Ramos (cell line): ENCODE data around the gene INF2.
"Not testable (repeated sequence)": the region's sequence is repeated elsewhere in the genome, so short reads cannot be mapped to it uniquely, and the experiment has no call there.

Experiments used
- in situ Hi-C: fragments of 300-500 bp; cut with MboI; formaldehyde crosslinking; loops from one replicate; pipeline ENCODE4 v1.14.3; 2022; ENCODE audit warnings: low sequenced_read_pairs; ENCODE audit not compliant: unreplicated experiment

INF2 gene

DNA sequence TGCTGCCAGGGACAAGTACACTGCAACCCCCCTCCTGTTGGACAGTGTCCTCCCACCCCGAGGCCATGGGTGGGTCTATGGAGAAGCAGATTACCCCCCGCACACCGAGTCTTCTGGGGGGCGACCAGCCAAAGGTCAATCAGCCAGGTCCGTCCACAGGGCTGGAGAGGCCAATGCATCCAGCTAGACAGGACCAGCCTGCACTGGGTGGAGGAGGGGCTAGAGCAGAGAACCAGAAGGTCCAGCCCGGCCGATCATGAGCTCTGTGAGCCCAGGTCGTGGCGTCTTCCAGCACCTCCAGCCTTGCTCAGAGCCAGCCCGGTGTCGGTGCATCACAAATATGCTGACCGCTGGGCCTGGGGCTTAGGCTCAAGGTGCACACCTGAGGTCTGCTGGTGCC, 26.5 kb downstream of the INF2 start:
- in situ Hi-C loops, result no loop called here

DNA sequence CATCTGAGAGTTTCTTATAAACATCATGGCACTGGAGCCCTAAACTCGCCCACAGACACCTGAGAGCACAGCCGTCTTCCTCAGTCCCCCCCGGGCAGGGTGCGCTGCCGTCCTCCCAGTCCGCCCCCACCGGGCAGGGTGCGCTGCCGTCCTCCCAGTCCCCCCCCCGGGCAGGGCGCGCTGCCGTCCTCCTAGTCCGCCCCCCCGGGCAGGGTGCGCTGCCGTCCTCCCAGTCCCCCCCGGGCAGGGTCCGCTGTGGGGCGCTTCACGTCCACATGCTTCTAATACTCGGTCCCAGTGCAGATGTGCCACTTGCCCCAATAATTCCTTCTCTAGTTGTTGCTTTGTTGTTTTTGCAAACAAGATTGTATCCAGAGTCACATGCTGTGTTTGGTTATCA, 27.7 kb downstream of the INF2 start:
- in situ Hi-C loops, result no loop called here

DNA sequence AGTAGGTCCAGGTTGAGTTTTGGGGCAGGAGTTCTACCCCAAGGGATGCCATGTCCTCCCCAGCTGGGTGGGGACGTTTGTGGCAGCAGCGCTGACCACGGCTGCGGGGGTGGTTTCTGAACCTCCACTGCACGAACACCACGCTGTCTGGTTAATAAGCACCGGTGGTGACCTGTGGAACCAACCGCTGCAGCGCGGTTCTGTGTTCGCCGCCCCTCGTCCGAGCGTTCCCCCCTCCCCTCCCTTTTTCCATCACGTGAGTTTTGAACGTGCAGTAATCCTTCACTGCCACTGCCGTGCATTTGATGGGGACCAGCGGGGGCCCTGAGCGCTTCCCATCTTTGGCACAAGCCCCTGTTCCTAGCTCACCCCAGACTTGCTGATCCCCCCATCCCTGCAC, 28.2 kb downstream of the INF2 start:
- in situ Hi-C loops, result no loop called here

DNA sequence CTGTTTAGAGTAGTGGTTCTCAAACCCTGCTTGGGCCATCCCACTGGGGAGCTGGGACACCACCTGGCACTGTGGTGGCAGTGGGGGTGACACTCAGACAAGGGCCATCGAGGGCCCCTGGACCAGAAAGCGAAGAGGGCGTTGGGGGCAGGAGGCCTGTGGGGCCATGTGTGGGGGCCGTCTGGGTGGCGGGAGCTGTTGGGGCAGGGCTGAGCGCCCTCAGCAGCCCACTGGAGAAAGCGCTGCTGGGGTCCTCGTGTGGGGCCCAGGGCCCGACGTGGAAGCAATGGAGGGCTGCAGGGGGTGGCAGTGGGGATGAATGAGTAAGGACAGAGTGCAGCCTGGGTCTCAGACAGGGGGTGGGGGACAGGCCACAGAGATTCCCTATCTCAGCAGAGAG, 28.7 kb downstream of the INF2 start:
- in situ Hi-C loops, result no loop called here

DNA sequence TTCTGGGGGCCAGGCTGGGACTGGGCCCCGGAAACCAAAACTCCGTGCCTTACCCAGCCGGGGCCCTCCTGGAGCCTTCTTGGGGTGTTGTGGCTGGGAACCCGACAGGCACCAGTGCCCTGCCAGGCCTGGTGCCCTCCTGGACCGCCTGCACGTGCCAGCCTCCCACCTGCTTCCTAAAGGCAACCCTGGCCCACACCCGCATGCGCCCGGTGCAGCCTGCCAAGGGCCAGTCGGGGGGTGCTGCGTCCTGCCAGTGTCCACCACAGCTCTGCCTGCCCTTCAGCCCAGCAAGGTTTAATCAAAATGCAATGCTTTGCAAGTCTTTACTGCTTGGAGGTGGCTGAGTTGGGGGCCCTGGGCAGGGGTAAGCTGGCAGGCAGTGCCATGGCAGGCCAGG, 29.5 kb downstream of the INF2 start:
- in situ Hi-C loops, result no loop called here

DNA sequence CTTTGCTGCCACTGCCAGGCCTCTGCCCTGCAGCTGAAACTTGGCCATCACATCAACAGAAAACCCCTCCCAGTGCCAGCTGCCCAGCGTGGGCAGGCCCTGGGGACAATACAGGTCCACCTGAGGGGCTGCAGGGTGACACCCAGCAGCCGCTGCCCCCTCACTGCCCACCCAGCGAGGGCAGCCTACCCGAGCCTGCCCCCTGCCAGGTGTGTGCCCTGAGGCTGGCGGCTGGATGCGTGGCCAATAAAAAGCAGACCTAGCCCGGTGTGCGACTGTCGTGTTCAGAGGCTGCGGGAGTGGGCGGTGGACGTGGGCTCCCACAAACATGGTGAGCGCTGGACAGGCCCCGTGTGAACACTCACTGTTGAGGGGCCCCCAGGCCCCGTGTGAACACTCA, 29.9 kb downstream of the INF2 start:
- in situ Hi-C loops, result no loop called here

DNA sequence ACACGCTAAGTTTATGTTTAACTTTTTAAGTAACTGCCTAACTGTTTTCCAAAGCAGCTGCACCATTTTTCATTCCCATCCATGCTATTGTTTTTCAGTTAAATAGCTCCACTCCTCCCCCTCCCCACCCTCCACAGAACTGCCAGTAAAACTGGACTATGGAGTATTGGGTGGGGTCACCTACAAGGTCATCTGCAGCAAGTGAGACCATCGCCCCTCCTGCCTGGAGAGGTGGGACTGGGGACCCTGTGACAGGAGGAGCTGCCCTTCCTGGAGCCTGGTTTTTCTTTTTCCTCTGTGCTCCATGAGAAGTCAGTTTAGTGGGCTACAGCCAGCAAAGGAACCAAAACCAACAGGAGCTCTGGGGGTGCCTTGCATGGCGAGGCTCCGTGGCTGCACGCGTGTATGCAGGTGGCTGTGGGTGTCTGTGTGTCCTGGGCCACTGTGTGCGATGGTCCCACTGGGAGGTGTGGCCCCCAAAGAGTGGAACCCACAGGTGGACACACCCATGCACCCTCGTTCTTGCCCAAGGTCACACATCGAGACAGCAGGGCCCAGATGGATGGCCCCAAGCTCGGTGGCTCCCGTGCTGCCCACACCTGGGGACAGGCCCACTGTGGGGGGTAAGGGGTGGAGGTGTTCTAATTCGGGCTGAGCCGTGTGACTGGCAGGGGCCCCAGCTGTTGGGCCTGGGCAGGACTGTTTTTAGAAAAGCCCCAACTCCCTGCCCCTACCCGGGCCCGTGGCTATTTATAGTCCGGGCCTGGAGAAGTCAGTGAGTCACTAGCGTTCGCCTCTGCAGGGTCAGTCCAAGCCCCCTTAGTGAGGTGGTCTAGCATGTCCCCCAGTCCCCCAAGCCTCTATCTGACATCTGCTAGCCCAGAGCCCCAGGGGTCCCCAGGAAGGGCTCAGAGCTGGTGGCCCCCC, 32.4 kb downstream of the INF2 start:
- in situ Hi-C loops, result no loop called here

DNA sequence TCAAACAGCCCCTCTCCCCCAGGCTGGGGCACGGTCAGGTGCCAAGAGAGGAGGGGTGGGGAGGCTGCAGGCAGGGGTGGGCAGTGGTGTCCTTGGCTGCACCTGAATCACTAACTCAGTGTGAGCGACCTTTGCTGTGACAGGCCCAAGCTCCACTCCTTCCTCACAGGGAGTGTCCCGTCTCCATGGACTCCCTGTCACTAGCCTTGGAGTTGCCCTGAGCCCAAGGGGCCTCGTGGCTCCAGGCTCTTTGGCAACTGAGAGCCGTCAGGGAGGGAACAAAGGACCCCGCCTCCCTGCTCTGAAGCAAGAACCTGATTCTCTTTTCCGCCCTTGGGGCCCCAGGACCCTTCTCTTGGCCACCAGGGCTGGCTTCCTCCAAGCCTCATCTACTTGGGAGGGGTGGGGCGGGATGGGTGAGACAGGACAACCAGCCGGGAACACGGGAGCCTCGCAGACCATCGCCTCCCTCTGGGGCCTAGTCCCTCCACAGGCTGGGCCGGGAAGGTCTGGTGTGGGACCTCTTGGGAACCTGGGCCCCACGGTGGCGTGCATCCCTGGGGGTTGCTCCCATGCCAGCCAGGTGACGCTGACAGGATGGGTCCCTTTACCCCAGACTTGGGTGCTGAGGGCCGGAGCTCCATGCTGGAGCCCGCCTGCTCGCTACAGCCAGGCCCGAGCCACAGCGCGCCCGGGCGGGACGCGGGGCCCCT, 33.7 kb downstream of the INF2 start:
- in situ Hi-C loops, result no loop called here

DNA sequence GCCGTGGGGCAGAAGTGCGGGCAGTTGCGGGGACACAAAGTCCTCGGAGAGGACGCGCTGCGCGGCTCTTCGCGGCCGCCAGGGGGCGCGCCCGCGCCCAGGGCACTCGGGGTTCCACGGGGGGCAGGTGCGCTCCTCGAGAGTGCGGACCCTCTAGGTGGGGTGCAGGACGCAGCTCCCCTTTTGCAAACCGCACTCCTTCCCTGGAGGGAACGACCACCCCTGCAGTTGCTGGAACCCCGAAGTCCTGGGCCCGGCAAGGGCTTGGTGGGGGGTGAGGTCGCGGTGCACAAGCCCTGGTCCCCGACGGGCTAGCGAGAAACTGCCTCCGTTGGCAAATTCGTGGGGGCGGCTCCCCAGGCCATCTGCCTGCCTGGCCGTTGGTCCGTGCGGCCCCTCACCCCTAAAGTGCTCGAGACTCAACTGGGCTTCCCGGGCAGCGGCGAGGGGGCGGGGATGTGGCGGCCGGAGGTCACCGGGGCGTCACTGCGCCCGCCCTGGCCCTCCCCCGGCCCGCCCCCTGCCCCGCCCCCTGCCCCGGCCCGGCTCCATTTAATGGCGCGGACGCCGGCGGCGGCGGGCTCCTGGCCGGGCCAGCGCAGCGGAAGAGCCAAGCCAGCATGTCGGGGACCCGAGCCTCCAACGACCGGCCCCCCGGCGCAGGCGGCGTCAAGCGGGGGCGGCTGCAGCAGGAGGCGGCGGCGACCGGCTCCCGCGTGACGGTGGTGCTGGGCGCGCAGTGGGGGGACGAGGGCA, 34.4 kb downstream of the INF2 start, which contains the start of gene ADSS1:
ADSS1 (plus strand) TSS at position 579 of the 756 bp plus-strand sequence; CDS start at position 621, 42 bp downstream.
- in situ Hi-C loops, result no loop called here

DNA sequence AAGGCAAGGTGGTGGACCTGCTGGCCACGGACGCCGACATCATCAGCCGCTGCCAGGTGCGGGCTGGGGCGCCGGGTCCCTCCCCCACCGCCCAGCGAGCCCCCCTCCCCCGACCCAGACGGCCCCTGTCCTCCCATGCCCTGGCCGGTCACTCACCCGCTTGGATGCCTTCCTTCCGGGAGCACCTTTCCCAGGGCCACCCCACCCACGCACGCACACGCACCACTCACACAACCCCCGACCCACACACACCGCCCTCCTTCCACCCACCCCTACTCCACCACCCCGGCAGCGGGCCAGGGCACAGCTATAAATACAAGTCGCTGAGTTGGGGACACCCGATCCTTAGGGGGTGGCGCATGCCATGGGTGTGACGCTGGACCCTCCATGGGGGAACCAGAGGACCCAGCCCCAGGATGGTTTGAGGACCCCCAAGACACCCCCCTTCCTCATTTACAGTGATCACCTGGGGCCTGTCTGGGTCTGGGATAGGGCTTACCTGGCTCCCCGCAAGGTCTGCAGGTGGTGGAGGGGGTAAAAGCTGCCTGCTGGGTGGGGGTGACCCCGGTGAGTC, 35.1 kb downstream of the INF2 start:
- in situ Hi-C loops, result no loop called here

DNA sequence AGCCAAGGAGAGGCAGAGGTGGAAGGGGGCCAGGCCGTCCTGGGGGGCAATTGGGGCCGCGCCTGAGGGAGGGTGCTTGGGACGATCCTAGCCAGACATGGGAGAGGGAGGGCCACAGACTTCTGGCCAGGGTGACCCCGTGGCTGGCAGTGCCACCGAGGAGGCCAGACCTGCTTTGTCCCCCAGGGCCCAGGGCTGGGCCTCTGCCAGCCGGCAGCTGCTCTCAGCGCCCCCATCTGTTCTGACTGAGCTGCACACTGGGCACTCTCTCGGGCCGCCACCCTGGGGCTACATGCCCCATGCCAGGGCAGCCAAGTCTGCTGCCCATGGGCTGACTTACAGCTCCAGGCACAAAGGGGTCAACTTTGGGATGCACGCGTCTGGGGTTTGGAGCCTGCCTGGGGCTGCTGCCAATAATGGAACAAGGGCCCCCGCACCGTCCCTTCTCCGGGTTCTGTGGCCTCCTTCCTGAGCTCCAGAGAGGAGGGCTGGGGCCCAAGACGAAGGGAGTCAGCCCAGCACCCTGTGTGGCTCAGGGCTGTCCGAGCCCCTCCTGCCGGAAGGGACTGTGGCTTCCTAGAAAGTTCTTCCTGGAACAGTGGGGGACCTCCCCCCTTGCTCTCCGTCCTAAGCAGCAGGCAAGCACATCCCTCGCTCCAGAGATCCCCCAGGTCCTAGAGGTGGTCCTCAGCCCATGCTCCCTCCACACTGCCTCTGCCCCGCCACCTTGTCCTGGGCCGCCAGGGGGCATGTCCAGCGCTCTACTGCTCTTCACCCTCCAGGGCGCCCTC, 35.8 kb downstream of the INF2 start:
- in situ Hi-C loops, result no loop called here

DNA sequence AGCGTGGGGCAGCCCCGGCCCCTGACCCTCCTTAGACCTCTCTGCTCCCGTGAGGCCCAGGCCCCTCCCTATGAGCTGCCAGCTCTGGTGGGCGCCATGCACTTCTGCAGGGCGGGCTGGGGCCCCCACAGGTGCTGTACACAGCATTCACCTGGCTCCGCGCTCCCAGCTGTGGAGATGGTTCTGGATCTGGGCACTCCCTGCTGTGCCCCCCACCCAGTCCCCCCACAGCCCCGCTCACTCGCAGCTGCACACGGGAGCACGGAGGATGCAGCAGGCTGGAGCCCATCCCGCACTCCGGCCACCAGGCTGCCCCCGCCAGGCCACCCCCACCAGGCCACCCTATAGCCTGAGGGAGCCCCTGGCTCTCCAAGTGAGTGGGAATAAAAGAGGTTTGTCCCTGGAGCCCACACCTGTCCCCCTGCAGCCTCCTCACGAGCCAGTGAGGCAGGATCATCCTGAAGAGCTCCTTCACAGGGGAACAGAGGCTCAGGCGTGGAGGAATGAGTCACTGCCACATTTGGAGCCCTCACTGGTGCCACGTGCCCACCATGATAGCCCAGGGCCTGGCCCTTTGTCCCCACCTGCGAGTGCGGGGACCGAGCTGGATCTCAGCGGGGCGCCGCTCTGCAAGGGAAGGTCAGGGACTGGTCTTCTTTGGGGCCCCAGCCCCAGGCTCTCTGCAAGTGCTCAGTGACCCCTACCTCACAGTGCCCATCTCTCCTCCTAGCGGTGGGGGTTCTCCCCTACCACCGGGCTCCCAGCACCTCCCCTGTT, 36.5 kb downstream of the INF2 start:
- in situ Hi-C loops, result no loop called here

DNA sequence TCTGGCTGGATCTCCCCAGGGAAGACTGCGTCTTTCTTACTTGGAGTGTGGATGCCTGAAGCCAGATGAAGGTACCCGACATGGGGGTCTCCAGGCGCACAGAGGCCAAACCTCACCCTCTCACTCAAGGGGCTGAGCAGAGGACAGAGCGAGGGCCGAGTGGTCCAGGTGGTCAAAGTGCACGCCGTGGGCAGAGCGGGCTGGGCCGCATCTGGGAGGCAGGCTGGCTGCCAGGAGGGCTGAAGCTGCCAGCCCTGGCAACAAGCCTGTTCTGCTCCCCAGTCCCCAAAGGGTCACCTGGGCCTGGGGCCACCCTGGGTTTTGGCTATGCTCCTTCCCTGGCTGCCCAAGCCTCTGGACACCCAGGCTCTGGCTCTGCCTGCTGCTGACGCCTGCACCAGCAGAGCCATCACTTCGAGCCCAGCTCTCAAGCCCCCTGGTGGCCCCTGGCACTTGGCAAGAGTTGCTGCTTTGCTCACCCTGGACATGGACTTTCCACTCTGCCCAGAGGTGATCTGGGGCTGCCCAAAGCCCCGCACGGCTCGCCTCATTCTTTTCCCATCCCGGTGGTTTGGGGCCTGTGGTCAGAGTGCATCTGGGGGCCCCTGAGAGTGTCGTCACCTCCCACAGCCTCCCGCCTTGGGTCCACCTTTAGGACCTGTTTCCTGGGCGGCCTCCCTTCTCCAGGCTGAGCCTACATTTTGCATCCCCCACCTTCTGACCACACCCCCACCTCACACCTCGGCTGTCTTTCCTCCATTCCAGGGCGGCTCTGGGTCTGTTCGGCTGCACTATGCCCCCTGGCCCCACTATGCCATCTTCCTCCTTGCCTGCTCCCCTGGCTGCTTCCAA, 37.4 kb downstream of the INF2 start:
- in situ Hi-C loops, result no loop called here

DNA sequence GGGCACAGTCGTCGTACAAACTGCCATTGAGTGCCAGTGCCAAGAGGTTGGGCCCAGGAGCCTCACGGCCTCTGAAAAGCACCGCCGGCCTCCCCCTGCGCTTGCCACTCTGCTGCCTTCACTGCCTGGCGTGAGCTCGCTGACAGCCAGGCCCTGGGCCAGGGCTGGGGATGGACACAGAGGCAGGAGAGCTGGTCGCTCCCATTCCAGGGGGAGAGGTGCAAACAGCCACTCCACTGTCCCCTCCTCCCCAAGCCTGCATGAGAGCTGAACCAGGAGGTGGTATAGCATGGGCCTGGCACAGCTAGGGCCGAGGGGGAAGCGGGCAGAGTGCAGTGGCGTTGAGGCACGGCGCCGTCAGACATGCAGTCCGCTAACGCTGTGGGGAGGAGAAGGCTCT, 39.2 kb downstream of the INF2 start:
- in situ Hi-C loops, result no loop called here

DNA sequence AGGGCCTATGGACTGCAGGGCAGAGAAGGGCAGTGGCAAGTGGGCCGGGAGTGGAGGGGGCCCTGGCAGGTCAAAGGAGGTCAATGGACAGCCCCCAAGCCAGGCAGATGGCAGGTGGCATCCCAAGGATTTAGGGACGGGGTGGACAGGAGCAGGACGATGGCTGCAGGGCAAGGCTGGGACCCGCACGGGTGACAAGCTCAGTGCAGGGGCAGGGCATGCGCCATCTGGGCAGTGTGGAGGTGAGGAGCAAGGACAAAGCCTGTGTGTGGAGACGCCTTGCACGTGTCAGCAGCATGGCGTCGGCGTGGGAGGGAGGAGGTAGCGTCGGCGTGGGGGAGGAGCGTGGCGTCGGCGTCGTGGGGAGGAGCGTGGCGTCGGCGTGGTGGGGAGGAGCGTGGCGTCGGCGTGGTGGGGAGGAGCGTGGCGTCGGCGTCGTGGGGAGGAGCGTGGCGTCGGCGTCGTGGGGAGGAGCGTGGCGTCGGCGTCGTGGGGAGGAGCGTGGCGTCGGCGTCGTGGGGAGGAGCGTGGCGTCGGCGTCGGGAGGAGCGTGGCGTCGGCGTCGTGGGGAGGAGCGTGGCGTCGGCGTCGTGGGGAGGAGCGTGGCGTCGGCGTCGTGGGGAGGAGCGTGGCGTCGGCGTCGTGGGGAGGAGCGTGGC, 39.9 kb downstream of the INF2 start:
- in situ Hi-C loops, result not testable (repeated sequence)

DNA sequence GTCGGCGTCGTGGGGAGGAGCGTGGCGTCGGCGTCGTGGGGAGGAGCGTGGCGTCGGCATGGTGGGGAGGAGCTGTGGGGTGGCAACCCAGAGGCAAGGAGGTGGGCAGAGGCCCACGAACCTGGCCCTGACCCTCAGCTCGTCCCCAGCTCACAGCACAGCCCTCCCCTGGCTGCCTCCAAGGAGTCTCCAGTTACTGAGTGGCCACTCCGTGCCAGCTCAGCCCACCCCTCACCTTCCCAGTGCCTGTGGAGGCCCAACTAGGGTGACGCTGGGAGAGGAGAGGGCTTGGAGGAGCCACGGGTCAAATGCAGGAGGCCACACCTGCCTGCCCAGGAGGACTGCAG, 40.4 kb downstream of the INF2 start:
- in situ Hi-C loops, result no loop called here

DNA sequence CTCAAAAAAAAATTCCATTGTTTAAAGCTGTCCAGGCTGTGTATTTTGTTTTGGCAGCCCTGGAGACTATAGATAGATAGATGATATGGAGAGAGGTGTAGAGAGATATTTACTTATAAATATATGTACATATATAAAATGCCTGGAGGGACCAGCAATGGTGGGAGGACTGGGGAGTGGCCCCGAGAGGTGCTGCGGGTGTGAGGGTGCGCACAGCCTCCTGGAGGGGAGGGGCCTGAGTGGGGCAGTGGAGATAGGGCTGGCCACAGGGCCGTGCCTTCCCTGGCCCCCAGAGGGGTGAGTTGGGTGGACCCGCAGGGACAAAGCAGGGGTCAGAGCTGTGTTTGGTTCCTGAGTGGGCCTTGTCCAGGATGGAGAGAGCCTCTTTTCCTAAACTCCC, 41.1 kb downstream of the INF2 start:
- in situ Hi-C loops, result no loop called here
